ENCODE measurements around the gene ASIC2.
A peak's percentile ranks its signal among the peaks of the same experiment; 100 is the strongest.

ASIC2 gene

GRCh38 chr17:33002246-33002645, 290.8 kb downstream of the ASIC2 start:
- no peak for ATAC-seq
- no peak for TF ChIP-seq GLIS3 (CRISPR knock-in tag; IDR thresholded peaks at IDR 0.05)
- no peak for TF ChIP-seq PPARA (CRISPR knock-in tag; IDR thresholded peaks at IDR 0.05; ENCODE audit: borderline replicate concordance)
- TF ChIP-seq, protein P1, sequence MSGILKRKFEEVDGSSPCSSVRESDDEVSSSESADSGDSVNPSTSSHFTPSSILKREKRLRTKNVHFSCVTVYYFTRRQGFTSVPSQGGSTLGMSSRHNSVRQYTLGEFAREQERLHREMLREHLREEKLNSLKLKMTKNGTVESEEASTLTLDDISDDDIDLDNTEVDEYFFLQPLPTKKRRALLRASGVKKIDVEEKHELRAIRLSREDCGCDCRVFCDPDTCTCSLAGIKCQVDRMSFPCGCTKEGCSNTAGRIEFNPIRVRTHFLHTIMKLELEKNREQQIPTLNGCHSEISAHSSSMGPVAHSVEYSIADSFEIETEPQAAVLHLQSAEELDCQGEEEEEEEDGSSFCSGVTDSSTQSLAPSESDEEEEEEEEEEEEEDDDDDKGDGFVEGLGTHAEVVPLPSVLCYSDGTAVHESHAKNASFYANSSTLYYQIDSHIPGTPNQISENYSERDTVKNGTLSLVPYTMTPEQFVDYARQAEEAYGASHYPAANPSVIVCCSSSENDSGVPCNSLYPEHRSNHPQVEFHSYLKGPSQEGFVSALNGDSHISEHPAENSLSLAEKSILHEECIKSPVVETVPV (CRISPR knock-in tag; IDR thresholded peaks at IDR 0.05) = no peak
- TF ChIP-seq ZNF70 (CRISPR knock-in tag; IDR thresholded peaks at IDR 0.05) = no peak
- no peak for TF ChIP-seq OSR1 (CRISPR knock-in tag; IDR thresholded peaks at IDR 0.05)
- TF ChIP-seq, protein P2, sequence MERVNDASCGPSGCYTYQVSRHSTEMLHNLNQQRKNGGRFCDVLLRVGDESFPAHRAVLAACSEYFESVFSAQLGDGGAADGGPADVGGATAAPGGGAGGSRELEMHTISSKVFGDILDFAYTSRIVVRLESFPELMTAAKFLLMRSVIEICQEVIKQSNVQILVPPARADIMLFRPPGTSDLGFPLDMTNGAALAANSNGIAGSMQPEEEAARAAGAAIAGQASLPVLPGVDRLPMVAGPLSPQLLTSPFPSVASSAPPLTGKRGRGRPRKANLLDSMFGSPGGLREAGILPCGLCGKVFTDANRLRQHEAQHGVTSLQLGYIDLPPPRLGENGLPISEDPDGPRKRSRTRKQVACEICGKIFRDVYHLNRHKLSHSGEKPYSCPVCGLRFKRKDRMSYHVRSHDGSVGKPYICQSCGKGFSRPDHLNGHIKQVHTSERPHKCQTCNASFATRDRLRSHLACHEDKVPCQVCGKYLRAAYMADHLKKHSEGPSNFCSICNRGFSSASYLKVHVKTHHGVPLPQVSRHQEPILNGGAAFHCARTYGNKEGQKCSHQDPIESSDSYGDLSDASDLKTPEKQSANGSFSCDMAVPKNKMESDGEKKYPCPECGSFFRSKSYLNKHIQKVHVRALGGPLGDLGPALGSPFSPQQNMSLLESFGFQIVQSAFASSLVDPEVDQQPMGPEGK (CRISPR knock-in tag; IDR thresholded peaks at IDR 0.05; ENCODE audit: borderline replicate concordance) = no peak
- no peak for TF ChIP-seq RARB (CRISPR knock-in tag; IDR thresholded peaks at IDR 0.05)
- TF ChIP-seq ZNF565 (CRISPR knock-in tag; conservative IDR thresholded peaks at IDR 0.05; ENCODE audit: low read depth) = no peak
- TF ChIP-seq ZFP3 (CRISPR knock-in tag; IDR thresholded peaks at IDR 0.05) = no peak
- TF ChIP-seq, protein P3, sequence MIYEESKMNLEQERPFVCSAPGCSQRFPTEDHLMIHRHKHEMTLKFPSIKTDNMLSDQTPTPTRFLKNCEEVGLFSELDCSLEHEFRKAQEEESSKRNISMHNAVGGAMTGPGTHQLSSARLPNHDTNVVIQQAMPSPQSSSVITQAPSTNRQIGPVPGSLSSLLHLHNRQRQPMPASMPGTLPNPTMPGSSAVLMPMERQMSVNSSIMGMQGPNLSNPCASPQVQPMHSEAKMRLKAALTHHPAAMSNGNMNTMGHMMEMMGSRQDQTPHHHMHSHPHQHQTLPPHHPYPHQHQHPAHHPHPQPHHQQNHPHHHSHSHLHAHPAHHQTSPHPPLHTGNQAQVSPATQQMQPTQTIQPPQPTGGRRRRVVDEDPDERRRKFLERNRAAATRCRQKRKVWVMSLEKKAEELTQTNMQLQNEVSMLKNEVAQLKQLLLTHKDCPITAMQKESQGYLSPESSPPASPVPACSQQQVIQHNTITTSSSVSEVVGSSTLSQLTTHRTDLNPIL (CRISPR knock-in tag; IDR thresholded peaks at IDR 0.05; ENCODE audit: low read depth) = no peak
- TF ChIP-seq TOX (CRISPR knock-in tag; IDR thresholded peaks at IDR 0.05; ENCODE audit: borderline replicate concordance) = no peak
- TF ChIP-seq POU6F1 (CRISPR knock-in tag; IDR thresholded peaks at IDR 0.05; ENCODE audit: borderline replicate concordance, low read depth) = no peak
- no peak for TF ChIP-seq ZFP30 (CRISPR knock-in tag; IDR thresholded peaks at IDR 0.05)
- TF ChIP-seq ISL1 (CRISPR knock-in tag; IDR thresholded peaks at IDR 0.05) = no peak
- TF ChIP-seq ZNF8 (CRISPR knock-in tag; IDR thresholded peaks at IDR 0.05) = no peak

- peak; percentile 32 for ATAC-seq
- TF ChIP-seq BACH2 (CRISPR knock-in tag; IDR thresholded peaks at IDR 0.05; ENCODE audit: borderline replicate concordance) = no peak
Measured at GRCh38 chr17:32998887-32999228, 294.2 kb downstream of the ASIC2 start.

DNA sequence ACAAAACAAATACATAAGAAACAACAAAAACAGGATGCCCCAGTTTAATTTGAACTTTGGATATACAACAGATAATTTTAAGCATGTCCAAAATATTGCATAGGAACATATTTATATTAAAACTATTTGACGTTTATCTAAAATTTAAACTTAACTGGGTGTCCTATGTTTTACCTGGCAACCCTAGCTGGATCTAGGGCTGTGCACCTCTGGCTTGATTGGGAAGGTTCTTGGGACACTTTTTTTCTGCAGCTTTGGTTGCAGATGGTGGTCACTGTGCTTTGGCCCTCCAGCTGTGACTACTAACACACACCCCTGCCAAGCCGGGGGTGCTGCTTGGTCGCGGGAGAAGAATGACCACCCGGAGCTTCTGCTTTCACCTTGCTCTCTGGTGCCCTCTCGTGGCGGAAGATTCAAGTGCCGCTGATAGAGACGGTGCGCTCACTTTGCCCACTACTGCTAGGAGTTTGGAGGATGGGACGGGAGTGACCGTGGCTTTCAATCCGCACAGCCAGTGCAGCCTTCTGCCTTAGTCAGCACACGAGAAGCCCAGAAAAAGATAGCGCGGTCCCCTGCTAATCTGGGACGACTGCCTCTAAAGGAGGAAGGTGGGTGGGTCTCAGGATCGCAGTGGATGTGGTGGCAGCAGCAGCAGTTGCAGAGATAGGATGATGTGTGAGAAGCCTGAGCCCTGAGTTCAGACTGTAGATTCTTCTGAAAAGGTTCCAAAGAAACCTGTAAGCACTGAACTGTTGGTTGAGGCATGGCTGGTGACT, 294.8 kb downstream of the ASIC2 start:
- ATAC-seq = peak; percentile 94

DNA sequence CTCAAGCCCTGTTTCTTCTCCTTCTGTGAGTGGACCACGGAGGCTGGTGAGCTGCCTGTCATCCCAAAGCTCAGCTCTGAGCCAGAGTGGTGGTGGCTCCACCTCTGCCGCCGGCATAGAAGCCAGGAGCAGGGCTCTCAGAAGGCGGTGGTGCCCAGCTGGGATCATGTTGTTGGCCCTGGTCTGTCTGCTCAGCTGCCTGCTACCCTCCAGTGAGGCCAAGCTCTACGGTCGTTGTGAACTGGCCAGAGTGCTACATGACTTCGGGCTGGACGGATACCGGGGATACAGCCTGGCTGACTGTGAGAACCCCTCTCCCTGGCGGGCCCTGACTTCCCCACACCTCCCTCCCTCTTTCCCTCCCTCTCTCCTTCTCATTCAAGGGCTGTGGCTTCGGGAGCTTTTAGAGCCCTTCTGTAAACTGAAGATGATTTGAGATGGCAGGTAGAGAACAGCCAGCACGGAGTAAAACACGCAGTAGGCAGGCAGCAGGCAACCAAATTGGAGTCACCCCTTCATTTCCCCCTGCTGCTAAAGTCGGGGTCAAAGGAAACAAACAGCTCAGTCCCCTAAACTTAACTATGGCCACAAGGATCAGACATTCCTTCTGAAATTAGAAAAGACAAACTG, 297.6 kb downstream of the ASIC2 start:
- TF ChIP-seq ESRRG (CRISPR knock-in tag; IDR thresholded peaks at IDR 0.05) = no peak
- TF ChIP-seq SNAI2 (CRISPR knock-in tag; IDR thresholded peaks at IDR 0.05) = no peak
- TF ChIP-seq RARB (CRISPR knock-in tag; IDR thresholded peaks at IDR 0.05) = no peak
- TF ChIP-seq POU6F1 (CRISPR knock-in tag; IDR thresholded peaks at IDR 0.05; ENCODE audit: borderline replicate concordance, low read depth) = no peak
- TF ChIP-seq TOX (CRISPR knock-in tag; IDR thresholded peaks at IDR 0.05; ENCODE audit: borderline replicate concordance) = no peak
- no peak for TF ChIP-seq ZNF565 (CRISPR knock-in tag; conservative IDR thresholded peaks at IDR 0.05; ENCODE audit: low read depth)
- TF ChIP-seq, protein P4, sequence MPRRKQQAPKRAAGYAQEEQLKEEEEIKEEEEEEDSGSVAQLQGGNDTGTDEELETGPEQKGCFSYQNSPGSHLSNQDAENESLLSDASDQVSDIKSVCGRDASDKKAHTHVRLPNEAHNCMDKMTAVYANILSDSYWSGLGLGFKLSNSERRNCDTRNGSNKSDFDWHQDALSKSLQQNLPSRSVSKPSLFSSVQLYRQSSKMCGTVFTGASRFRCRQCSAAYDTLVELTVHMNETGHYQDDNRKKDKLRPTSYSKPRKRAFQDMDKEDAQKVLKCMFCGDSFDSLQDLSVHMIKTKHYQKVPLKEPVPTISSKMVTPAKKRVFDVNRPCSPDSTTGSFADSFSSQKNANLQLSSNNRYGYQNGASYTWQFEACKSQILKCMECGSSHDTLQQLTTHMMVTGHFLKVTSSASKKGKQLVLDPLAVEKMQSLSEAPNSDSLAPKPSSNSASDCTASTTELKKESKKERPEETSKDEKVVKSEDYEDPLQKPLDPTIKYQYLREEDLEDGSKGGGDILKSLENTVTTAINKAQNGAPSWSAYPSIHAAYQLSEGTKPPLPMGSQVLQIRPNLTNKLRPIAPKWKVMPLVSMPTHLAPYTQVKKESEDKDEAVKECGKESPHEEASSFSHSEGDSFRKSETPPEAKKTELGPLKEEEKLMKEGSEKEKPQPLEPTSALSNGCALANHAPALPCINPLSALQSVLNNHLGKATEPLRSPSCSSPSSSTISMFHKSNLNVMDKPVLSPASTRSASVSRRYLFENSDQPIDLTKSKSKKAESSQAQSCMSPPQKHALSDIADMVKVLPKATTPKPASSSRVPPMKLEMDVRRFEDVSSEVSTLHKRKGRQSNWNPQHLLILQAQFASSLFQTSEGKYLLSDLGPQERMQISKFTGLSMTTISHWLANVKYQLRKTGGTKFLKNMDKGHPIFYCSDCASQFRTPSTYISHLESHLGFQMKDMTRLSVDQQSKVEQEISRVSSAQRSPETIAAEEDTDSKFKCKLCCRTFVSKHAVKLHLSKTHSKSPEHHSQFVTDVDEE (CRISPR knock-in tag; IDR thresholded peaks at IDR 0.05) = no peak
- no peak for TF ChIP-seq TCF4 (CRISPR knock-in tag; IDR thresholded peaks at IDR 0.05; ENCODE audit: borderline replicate concordance)
- TF ChIP-seq GLIS3 (CRISPR knock-in tag; IDR thresholded peaks at IDR 0.05) = no peak
- no peak for TF ChIP-seq ISL1 (CRISPR knock-in tag; IDR thresholded peaks at IDR 0.05)
- no peak for TF ChIP-seq ZFP30 (CRISPR knock-in tag; IDR thresholded peaks at IDR 0.05)
- no peak for TF ChIP-seq ZC3H10 (CRISPR knock-in tag; IDR thresholded peaks at IDR 0.05)
- ATAC-seq = no peak

More for the DNA sequence above, 294.8 kb downstream of the ASIC2 start:
- no peak for TF ChIP-seq GLIS3 (CRISPR knock-in tag; IDR thresholded peaks at IDR 0.05)
- TF ChIP-seq, protein P1 (CRISPR knock-in tag; IDR thresholded peaks at IDR 0.05) = no peak
- TF ChIP-seq RARB (CRISPR knock-in tag; IDR thresholded peaks at IDR 0.05) = no peak

Measured in SK-N-SH treated with all-trans-retinoic acid at 6 μM for 48 hours (cell line).